HG03108 (cell line): ENCODE results near the gene ADCY10.
A peak's percentile ranks its signal among the peaks of the same experiment; 100 is the strongest.
"Not testable (repeated sequence)": the region's sequence is repeated elsewhere in the genome, so short reads cannot be mapped to it uniquely, and the experiment has no call there.

Source experiments
- ATAC-seq: cut with Tn5 transposase; IDR thresholded peaks from one replicate; pipeline ENCODE4 v1.9.1; 2021; ENCODE audit warnings: moderate library complexity; ENCODE audit not compliant: unreplicated experiment

The ADCY10 gene

DNA sequence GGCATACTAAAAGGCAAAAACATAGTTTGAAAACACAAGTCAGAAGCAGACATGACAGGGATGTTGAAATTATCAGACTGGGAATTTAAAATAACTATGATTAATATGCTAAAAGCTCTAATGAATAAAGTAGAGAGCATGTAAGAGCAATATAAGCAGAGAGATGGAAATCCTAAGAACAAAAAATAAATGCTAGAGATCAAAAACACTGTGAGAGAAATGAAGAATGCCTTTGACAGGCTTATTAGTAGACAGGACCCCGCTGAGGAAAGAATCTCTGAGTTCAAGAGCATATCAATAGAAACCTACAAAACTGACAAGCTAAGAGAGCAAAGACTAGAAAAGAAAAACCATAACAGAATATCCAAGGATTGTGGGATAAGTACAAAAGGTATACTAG is 98.3 kb downstream of the ADCY10 start:
- ATAC-seq: no peak

GRCh38 chr1:167812972-167813371 is 101.0 kb downstream of the ADCY10 start:
- no peak for ATAC-seq

- no peak for ATAC-seq
These were observed 105.2 kb downstream of the ADCY10 start for GRCh38 chr1:167808690-167809089.

DNA sequence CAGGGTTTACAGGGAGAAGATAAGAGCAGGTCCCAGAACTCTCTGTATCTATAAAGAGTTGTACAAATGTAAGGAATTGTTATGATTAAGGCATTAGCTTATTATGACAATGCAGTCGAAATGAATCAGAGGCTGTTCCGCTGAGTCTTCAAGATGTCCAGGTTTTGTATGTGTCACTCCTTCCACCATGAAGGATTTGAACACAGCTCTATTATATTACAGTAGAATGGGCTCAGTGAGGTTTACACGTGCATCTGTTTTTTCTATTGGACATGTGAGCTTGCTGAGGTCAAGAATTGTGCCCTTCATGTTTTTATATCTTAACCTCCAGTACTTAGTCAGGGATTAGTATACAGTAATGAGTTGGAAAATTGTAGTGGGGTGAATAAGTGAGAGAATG is 105.8 kb downstream of the ADCY10 start:
- ATAC-seq: no peak

DNA sequence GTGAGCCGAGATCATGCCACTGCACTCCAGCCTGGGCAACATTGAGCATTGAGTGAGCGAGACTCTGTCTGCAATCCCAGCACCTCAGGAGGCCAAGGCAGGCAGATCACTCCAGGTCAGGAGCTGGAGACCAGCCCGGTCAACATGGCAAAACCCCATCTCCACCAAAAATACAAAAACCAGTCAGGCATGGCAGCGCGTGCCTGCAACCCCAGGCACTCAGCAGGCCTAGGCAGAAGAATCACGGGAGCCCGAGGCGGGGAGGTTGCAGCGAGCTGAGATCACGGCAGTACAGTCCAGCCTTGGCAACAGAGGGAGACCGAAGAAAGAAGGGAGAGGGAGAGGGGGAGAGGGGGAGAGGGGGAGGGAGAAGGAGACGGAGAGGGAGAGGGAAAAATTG is 107.3 kb downstream of the ADCY10 start:
- ATAC-seq: not testable (repeated sequence)

DNA sequence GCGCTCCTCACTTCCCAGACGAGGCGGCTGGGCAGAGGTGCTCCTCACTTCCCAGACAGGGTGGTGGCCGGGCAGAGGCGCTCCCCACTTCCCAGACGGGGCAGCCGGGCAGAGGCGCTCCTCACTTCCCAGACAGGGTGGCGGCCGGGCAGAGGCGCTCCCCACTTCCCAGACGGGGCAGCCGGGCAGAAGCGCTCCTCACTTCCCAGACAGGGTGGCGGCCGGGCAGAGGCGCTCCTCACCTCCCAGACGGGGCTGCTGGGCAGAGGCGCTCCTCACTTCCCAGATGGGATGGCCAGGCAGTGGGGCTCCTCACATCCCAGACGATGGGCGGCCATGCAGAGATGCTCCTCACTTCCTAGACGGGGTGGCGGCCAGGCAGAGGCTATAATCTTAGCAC is 107.7 kb downstream of the ADCY10 start:
- not testable (repeated sequence) for ATAC-seq

GRCh38 chr1:167805041-167805556 is 108.8 kb downstream of the ADCY10 start:
- ATAC-seq: peak; percentile 65

- peak; percentile 84 for ATAC-seq
These were observed 110.4 kb downstream of the ADCY10 start for GRCh38 chr1:167803358-167804207.

DNA sequence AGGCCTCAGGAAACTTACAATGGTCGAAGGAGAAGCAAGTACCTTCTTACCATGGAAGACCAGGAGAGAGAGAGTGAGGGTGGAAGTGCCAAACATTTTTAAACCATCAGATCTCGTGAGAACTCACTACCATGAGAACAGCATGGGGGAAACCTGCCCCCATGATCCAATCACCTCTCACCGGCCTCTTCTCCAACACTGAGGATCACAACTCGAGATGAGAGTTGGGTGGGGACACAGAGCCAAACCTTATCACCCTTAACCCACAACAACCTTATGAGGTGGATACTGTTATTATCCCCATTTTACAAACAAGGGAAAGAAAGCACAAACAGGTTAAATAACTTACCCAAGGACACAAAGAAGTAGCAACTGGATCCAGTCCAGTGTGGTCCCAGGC is 111.7 kb downstream of the ADCY10 start:
- no peak for ATAC-seq

DNA sequence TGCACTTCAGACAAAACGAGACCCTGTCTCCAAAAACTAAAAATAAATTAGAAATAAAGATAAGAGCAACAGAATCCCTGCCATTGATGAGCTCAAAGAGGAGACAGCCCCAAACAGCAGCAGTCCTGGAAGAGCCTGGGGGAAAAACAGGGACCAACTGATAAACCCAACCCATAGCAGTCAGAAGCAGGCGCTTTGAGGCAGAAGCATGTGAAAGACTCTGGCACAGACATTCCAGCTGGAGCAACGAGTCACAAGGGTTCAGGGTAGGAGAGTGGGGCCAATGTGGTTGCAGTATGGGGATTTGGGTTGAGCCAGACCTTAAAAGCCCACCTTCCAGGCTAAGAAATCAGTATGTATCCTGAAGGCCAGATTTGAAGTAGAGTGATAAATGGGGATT is 113.7 kb downstream of the ADCY10 start:
- ATAC-seq: no peak

GRCh38 chr1:167799747-167800146 is 114.2 kb downstream of the ADCY10 start:
- no peak for ATAC-seq

- ATAC-seq: no peak
These were observed 115.0 kb downstream of the ADCY10 start for GRCh38 chr1:167798952-167799351.

GRCh38 chr1:167797015-167797414 is 116.9 kb downstream of the ADCY10 start:
- no peak for ATAC-seq

DNA sequence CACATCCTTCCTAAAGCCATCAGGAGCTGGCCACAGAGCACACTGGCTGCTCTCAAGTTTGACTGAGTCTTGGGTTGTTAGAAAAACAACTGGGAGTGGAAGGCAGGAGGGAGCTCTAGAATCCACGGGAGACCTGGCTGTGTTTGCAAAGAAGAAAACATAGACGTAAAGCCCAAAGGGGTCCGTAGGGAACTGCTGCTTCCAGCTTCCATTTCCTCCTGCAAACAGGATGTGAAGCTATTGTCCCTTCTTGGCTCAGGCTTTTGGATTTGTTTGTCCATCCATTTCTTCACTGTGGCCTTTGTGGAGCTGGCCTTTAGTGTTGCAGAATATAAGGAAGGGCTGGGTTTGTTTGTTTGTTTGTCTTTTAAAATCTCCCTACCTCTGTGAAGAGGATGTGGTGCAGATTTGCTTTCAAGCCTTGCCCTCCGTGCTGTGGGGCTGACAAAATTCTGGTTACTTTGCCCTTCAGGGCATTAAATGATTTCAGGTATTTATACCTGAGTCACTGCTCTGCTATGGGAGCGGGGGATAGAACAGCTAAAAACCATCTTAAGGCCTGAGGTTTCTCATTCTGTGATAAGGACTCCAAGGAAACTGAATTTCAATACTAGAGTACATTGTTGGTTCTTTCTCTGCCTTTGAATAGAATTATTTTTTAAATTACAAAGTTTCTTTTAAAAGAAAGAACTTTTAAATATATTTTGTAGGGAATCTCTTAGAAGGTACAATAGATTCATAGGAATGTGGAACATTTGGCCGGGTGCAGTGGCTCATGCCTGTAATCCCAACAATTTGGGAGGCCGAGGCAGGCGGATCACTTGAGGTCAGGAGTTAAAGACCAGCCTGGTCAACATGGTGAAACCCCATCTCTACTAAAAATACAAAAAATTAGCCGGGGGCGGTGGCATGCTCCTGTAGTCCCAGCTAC is 117.9 kb downstream of the ADCY10 start:
- no peak for ATAC-seq

- no peak for ATAC-seq
These were observed 119.9 kb downstream of the ADCY10 start for GRCh38 chr1:167794043-167794442.

DNA sequence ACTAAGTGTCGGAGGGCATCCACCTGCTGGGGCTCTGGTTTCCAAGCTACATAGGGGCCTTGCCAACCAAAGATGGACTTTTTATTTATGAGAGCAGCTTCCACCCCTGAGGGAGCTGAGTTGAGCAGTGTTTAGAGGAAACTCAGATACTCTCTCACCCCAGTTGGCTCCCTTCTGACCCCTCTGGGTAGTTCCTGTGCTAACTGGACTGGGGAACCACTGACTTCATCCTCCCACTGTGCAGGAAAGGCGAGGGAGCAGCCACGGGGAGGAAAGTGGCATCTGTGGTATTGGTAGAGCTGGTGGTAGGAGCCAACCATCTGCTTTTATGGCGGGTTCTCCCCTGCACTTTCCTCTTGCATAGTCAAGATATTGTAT is 121.8 kb downstream of the ADCY10 start:
- no peak for ATAC-seq

DNA sequence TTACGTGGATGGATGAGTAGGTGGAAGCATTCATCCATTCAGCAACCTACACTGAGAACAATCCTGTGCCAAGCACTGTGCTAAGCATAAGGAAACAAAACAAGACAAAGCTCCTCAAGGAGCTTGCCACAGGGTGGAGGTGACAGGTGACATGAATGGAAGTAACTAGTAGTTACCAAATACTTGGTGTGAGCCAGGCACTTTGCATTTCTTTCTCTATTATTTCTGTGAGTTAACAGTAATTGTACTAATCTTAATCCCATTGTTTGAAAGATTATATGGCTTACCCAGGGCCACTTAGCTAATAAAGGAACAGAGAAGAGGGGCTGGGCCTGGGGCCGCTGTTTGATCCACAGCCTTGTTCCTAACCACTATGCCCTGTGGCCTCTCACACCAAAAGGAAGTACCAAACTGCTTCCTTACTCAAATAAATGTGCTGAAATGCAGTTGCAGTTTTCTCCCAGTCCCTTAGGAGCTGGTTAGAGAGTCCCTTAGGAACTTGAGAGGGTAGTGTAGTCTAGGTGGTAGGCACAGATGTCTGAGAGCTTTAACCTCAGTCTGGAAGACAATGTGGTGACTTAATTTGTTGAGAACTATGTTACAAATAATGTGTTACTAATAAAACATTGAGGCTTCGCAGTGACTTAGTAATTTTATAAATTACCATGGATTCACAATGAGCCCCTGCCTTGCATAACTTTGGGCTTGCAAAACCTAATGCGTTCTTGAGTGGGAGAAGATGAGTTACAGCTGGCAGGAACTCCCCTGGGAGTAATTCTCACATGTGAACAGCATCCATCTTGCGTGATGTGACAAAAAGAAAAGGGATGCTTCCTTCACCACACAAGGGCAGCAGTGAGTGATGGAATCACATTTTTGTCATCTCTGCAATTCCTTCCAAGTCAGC is 122.4 kb downstream of the ADCY10 start:
- no peak for ATAC-seq

DNA sequence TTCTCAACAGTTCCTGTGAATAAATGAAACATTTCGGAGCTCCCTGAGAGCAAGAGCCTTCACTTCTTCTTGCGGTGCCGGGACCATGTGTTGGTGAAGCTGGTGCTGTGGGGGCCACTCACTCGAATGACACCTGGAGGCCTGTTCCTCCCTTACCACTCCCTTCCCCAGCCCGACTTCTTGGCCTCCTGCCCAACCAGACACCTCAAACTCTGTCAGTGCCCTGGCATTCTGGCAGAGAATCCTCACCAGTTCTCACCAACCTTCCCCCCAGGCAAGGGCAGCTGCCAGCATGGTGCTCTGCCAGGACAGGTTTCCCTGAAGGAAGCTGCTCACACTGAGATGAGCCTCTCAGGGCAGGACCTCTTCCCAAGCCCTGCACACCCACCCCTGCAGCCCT is 123.8 kb downstream of the ADCY10 start:
- ATAC-seq: no peak

DNA sequence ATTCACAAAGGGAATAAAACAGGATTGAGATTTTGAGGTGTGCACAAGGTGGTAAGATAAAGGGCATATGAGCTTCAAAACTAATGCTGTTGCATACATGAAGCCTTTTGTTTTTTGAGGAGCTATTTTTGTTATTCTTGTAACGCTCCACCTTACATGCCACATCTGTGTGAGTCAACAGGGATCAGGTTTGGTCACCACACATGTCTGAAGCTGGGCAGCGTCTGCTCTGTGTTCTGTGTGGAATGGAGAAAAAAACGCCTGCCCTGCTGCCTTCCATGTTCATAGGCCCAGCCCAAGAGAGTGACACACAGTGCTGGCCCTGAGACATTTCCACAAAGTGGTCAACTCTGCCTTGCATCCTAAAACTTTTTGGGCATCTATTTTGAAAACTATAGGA is 124.4 kb downstream of the ADCY10 start:
- ATAC-seq: no peak

DNA sequence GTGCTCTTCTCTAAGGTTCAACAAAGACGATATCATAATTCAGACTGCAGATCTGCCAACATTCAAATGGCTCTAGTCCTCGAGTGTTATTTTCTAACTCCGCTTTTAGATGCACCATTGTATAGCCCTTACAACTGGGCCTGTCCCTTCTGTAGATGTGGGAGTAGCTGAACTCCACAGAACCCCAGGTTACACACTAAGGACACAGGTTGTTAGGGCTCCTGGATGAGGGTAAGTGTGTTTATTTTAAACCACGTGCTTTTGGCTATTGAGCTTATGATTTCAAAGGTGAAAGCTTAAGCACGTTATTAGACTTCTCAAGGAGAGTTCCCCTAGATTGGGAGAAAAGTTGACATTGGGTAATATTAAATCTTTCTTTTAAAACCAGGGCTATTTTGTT is 127.4 kb downstream of the ADCY10 start:
- no peak for ATAC-seq
